SK-N-SH (cell line): ENCODE results near the gene CDC42BPG. TPM values are rescaled to one million over a fixed set of nuclear protein-coding genes. Genes with fewer than 3 reads are reported as not detected.

Experiments used
- CTCF ChIA-PET: fragments of 300-600, 350-600 bp; formaldehyde crosslinking; extraction: SDS; loops from one replicate; lab custom pipeline; 2021; lab: Yijun Ruan, JAX
- POLR2A ChIA-PET: fragments of 350-600 bp; sonication (Branson Sonifier 250); formaldehyde crosslinking; extraction: SDS; loops from one replicate; lab custom pipeline; 2020; ENCODE audit warnings: antibody characterized with exemption, inconsistent platforms; lab: Yijun Ruan, JAX
- DNase-seq: peaks from one replicate; pipeline ENCODE4 v3.0.0; 2012
- H2AFZ ChIP-seq: fragments of 200-600 bp; sonication (generic); 2 replicates; pipeline ENCODE4 v1.8.1; 2016; ENCODE audit warnings: antibody characterized with exemption, mild to moderate bottlenecking, low read depth
- H3F3A ChIP-seq: fragments of 200-600 bp; sonication (generic); replicated peaks from 2 replicates; pipeline ENCODE3; 2016; ENCODE audit warnings: antibody characterized with exemption, mild to moderate bottlenecking; ENCODE audit not compliant: insufficient read depth
- H3K27ac ChIP-seq, 2 experiments: fragments of 200-500 bp in 1 of 2; fragments of 200-600 bp in 1 of 2; sonication (Bioruptor generic) in 1 of 2; sonication (generic), shearing (Covaris generic) in 1 of 2; 2 replicates each; pipeline versions ENCODE4 v1.5.1 to v1.6.1; 2014 to 2016; ENCODE audit warnings: low read depth in 2 of 2, inconsistent platforms in 1 of 2, low read length in 1 of 2, mild to moderate bottlenecking in 1 of 2, mixed read lengths in 1 of 2
- H3K27me3 ChIP-seq: fragments of 200-600 bp; sonication (generic), shearing (Covaris generic); 2 replicates; pipeline ENCODE4 v1.6.1; 2016; ENCODE audit warnings: mixed run types; ENCODE audit not compliant: insufficient read depth
- H3K36me3 ChIP-seq, 2 experiments: fragments of 200-500 bp in 1 of 2; fragments of 200-600 bp in 1 of 2; sonication (Bioruptor generic) in 1 of 2; sonication (generic) in 1 of 2; replicated peaks in 1 of 2; 2 replicates each; pipeline versions ENCODE3 to v1.5.1; 2014 to 2016; ENCODE audit warnings: low read length in 1 of 2, mild to moderate bottlenecking in 1 of 2; ENCODE audit not compliant: insufficient read depth in 2 of 2, control insufficient read depth in 1 of 2
- H3K4me1 ChIP-seq, 2 experiments: fragments of 200-500 bp in 1 of 2; fragments of 200-600 bp in 1 of 2; sonication (Bioruptor generic) in 1 of 2; sonication (generic), shearing (Covaris generic) in 1 of 2; 2 replicates each; pipeline versions ENCODE4 v1.5.1 to v1.6.1; 2014 to 2016; ENCODE audit warnings: low read depth in 1 of 2, low read length in 1 of 2, mixed run types in 1 of 2; ENCODE audit not compliant: insufficient read depth in 2 of 2, control insufficient read depth in 1 of 2
- H3K4me2 ChIP-seq: fragments of 200-600 bp; sonication (generic), shearing (Covaris generic); 2 replicates; pipeline ENCODE4 v1.6.1; 2017; ENCODE audit warnings: mixed run types
- H3K4me3 ChIP-seq, 2 experiments: fragments of 200-500 bp in 1 of 2; fragments of 200-600 bp in 1 of 2; sonication (Bioruptor generic) in 1 of 2; sonication (generic), shearing (Covaris generic) in 1 of 2; 2 replicates each; pipeline versions ENCODE4 v1.5.1 to v1.8.1; 2014 to 2016; ENCODE audit warnings: low read depth in 2 of 2, inconsistent platforms in 1 of 2, low read length in 1 of 2, mild to moderate bottlenecking in 1 of 2, mixed read lengths in 1 of 2, moderate library complexity in 1 of 2
- H3K79me2 ChIP-seq: fragments of 200-600 bp; sonication (generic); 2 replicates; pipeline ENCODE4 v1.8.1; 2017; ENCODE audit warnings: mild to moderate bottlenecking; ENCODE audit not compliant: insufficient read depth
- H3K9ac ChIP-seq: fragments of 200-600 bp; sonication (generic); 2 replicates; pipeline ENCODE4 v1.6.1; 2017; ENCODE audit warnings: mixed run types
- H3K9me2 ChIP-seq: fragments of 200-600 bp; sonication (generic); 2 replicates; pipeline ENCODE4 v1.6.1; 2017; ENCODE audit warnings: mixed run types
- H3K9me3 ChIP-seq: fragments of 200-600 bp; sonication (generic); 2 replicates; pipeline ENCODE4 v1.6.1; 2017; ENCODE audit warnings: mixed run types, mild to moderate bottlenecking, moderate library complexity
- H4K20me1 ChIP-seq: fragments of 200-600 bp; sonication (generic); 2 replicates; pipeline ENCODE4 v1.6.1; 2017; ENCODE audit warnings: mild to moderate bottlenecking, mixed run types; ENCODE audit not compliant: insufficient read depth
- ELF1 ChIP-seq: IDR thresholded peaks from 2 replicates; pipeline ENCODE4 v1.4.0; 2012
- EZH2phosphoT487 ChIP-seq: fragments of 200-600 bp; sonication (generic); IDR thresholded peaks from 2 replicates; pipeline ENCODE4 v1.6.1; 2017; ENCODE audit warnings: low read depth, mixed run types, mild to moderate bottlenecking, antibody characterized with exemption, moderate library complexity, borderline replicate concordance
- FOSL2 ChIP-seq: IDR thresholded peaks from 2 replicates; pipeline ENCODE4 v1.4.0; 2012; ENCODE audit warnings: low read depth, mild to moderate bottlenecking, moderate library complexity, borderline replicate concordance
- FOXJ3 ChIP-seq: sonication (generic); formaldehyde crosslinking; IDR thresholded peaks from 2 replicates; pipeline ENCODE4 v1.5.1; 2020; ENCODE audit warnings: mild to moderate bottlenecking, missing genetic modification reagents
- GABPA ChIP-seq: IDR thresholded peaks from 2 replicates; pipeline ENCODE4 v1.4.0; 2012; ENCODE audit warnings: low read depth, mild to moderate bottlenecking
- GATA2 ChIP-seq: sonication (generic); formaldehyde crosslinking; IDR thresholded peaks from 2 replicates; pipeline ENCODE4 v1.5.0; 2020; ENCODE audit warnings: mild to moderate bottlenecking, missing genetic modification reagents
- MXI1 ChIP-seq: IDR thresholded peaks from 2 replicates; pipeline ENCODE4 v1.6.1; 2012; ENCODE audit warnings: mild to moderate bottlenecking, low read depth, low read length, improper control_type of control experiment
- NFIC ChIP-seq: IDR thresholded peaks from 2 replicates; pipeline ENCODE4 v1.4.0; 2012; ENCODE audit warnings: borderline replicate concordance
- NRF1 ChIP-seq: IDR thresholded peaks from 2 replicates; pipeline ENCODE4 v1.6.1; 2012; ENCODE audit warnings: low read depth, mild to moderate bottlenecking, low read length
- PBX3 ChIP-seq: IDR thresholded peaks from 2 replicates; pipeline ENCODE4; 2012
- POLR2AphosphoS5 ChIP-seq: IDR thresholded peaks from 2 replicates; pipeline ENCODE4 v1.6.1; 2012; ENCODE audit warnings: low read depth, low read length
- RAD21 ChIP-seq: IDR thresholded peaks from 2 replicates; pipeline ENCODE4 v1.6.1; 2012; ENCODE audit warnings: mild to moderate bottlenecking, low read length
- RCOR1 ChIP-seq: fragments of 150-350 bp; IDR thresholded peaks from 2 replicates; pipeline ENCODE4 v1.6.1; 2017; ENCODE audit warnings: antibody characterized with exemption, low read length
- RFX5 ChIP-seq: IDR thresholded peaks from 2 replicates; pipeline ENCODE4 v1.6.1; 2012; ENCODE audit warnings: mild to moderate bottlenecking, improper control_type of control experiment, low read length
- RXRA ChIP-seq: IDR thresholded peaks from 2 replicates; pipeline ENCODE4 v1.4.0; 2012; ENCODE audit warnings: low read depth, mild to moderate bottlenecking, borderline replicate concordance
- SIN3A ChIP-seq: IDR thresholded peaks from 2 replicates; pipeline ENCODE4 v1.6.1; 2012; ENCODE audit warnings: low read depth, mild to moderate bottlenecking, low read length, moderate library complexity, borderline replicate concordance
- SMC3 ChIP-seq: IDR thresholded peaks from 2 replicates; pipeline ENCODE4 v1.6.1; 2012; ENCODE audit warnings: low read depth, low read length, improper control_type of control experiment
- TAF1 ChIP-seq: IDR thresholded peaks from 2 replicates; pipeline ENCODE4 v1.6.1; 2012; ENCODE audit warnings: low read depth, mild to moderate bottlenecking, low read length, moderate library complexity, borderline replicate concordance
- TCF12 ChIP-seq: IDR thresholded peaks from 2 replicates; pipeline ENCODE4 v1.4.0; 2012
- TEAD4 ChIP-seq: IDR thresholded peaks from 2 replicates; pipeline ENCODE4 v1.4.0; 2012; ENCODE audit warnings: mild to moderate bottlenecking, borderline replicate concordance; ENCODE audit not compliant: insufficient read depth
- USF1 ChIP-seq: IDR thresholded peaks from 2 replicates; pipeline ENCODE4 v1.4.0; 2012; ENCODE audit warnings: low read depth, borderline replicate concordance
- USF2 ChIP-seq: fragments of 150-350 bp; IDR thresholded peaks from 2 replicates; pipeline ENCODE4 v1.6.1; 2017; ENCODE audit warnings: antibody characterized with exemption, low read length, low read depth, borderline replicate concordance
- ZBTB33 ChIP-seq: IDR thresholded peaks from 2 replicates; pipeline ENCODE4 v1.4.0; 2012; ENCODE audit warnings: low read depth, borderline replicate concordance
- WGBS: methylation state at CpG from one replicate; pipeline ENCODE4 v1.1.6; 2017; ENCODE audit warnings: low lambda C conversion rate; 5-methylcytosine and 5-hydroxymethylcytosine counted together
- polyA plus RNA-seq, 3 experiments: library from polyadenylated mRNA; depleted of rRNA; stranded (reverse); fragments of >200 nt; gene quantifications; 2 replicates each; pipeline ENCODE4 v1.2.3, GENCODE V29; 2012

CDC42BPG gene
- polyA plus RNA-seq, 1 of the 3 experiments (the other 2 are of a cell fraction) = 0.33 TPM

GRCh38 chr11:64826578-64827450 lies 17.6 kb downstream of the CDC42BPG start:
- no peak for TF ChIP-seq SIN3A
- no peak for TF ChIP-seq RFX5
- no peak for TF ChIP-seq FOSL2
- TF ChIP-seq GATA2 = no peak
- no peak for TF ChIP-seq TCF12
- TF ChIP-seq RXRA = no peak
- TF ChIP-seq USF1 = no peak
- TF ChIP-seq TAF1 = no peak
- no peak for TF ChIP-seq PBX3
- TF ChIP-seq TEAD4 = no peak
- no peak for TF ChIP-seq EZH2phosphoT487
- Histone ChIP-seq H3K36me3 (no peaks in the 10 kb centered on the region), H3K27me3 (no peaks in the 10 kb centered on the region; the same call in 1 of the 2 replicates), H2AFZ (no peak overlapping the region), H3K4me2 (no peak overlapping the region), H3K9me2 (no peaks in the 10 kb centered on the region), H3K9ac (no peak overlapping the region), H3K9me3 (no peaks in the 10 kb centered on the region), H3F3A (no peaks in the 10 kb centered on the region), H3K4me3 (no peak overlapping the region), H3K27ac (no peak overlapping the region), H3K4me1 (no peaks in the 10 kb centered on the region; a peak in 1 of 4 replicates), H4K20me1 (no peaks in the 10 kb centered on the region), H3K79me2 (no peaks in the 10 kb centered on the region)
- no peak for DNase-seq
- ChIA-PET POLR2A (no interaction called here), CTCF (interaction anchor here (1.0 to 1.1 kb wide), 2 partner anchors 19 to 21 kb away, joined by 3 to 4 read pairs; no protein-coding TSS in a partner anchor)
- WGBS = 84% methylated on average over 28 of the region's 52 CpGs

GRCh38 chr11:64826062-64826461 lies 18.4 kb downstream of the CDC42BPG start:
- ChIA-PET POLR2A (no interaction called here), CTCF (interaction anchor here (1.0 to 2.4 kb wide), 3 partner anchors 18 to 22 kb away, joined by 3 to 11 read pairs (median 4); partner anchors contain the start of gene CDC42BPG)
- Histone ChIP-seq H3K27me3 (no peaks in the 10 kb centered on the region; the same call in 1 of the 2 replicates), H3K79me2 (no peaks in the 10 kb centered on the region), H3K4me1 (no peaks in the 10 kb centered on the region), H3K4me3 (no peak overlapping the region), H3K9ac (no peak overlapping the region), H3F3A (no peaks in the 10 kb centered on the region), H3K9me3 (no peaks in the 10 kb centered on the region), H4K20me1 (no peaks in the 10 kb centered on the region), H2AFZ (no peak overlapping the region), H3K4me2 (no peak overlapping the region), H3K9me2 (no peaks in the 10 kb centered on the region), H3K27ac (no peak overlapping the region), H3K36me3 (no peaks in the 10 kb centered on the region)
- TF ChIP-seq POLR2AphosphoS5 (no peak), ZBTB33 (no peak), NFIC (no peak), USF2 (no peak), RFX5 (no peak), SMC3 (no peak), ELF1 (no peak), FOSL2 (no peak), RCOR1 (no peak), FOXJ3 (CRISPR knock-in tag) (no peak), MXI1 (no peak), NRF1 (no peak), EZH2phosphoT487 (no peak), TAF1 (no peak), RAD21 (no peak), RXRA (no peak), GABPA (no peak)
- no peak for DNase-seq
- 97% methylated on average over 7 of the region's 7 CpGs for WGBS
